HG03097 (cell line): Measurements from ENCODE around the gene LRP5.

Experiments used
- ATAC-seq: cut with Tn5 transposase; IDR thresholded peaks from one replicate; pipeline ENCODE4 v1.9.1; 2021; ENCODE audit not compliant: unreplicated experiment, low FRiP score

The LRP5 gene

GRCh38 chr11:68326334-68327215, 14.2 kb downstream of the LRP5 start:
- ATAC-seq = no peak

- no peak for ATAC-seq
Measured at GRCh38 chr11:68327586-68328370, 15.4 kb downstream of the LRP5 start.

GRCh38 chr11:68328374-68329091, 16.1 kb downstream of the LRP5 start:
- ATAC-seq = no peak

- ATAC-seq = no peak
Measured at GRCh38 chr11:68329536-68329935, 17.1 kb downstream of the LRP5 start.

GRCh38 chr11:68329978-68330699, 17.7 kb downstream of the LRP5 start:
- ATAC-seq = no peak

- ATAC-seq = no peak
Measured at GRCh38 chr11:68330700-68331337, 18.4 kb downstream of the LRP5 start.

GRCh38 chr11:68331338-68331947, 19.1 kb downstream of the LRP5 start:
- no peak for ATAC-seq

GRCh38 chr11:68332186-68332585, 19.8 kb downstream of the LRP5 start:
- ATAC-seq = no peak

GRCh38 chr11:68333173-68333572, 20.8 kb downstream of the LRP5 start:
- ATAC-seq = no peak

GRCh38 chr11:68334923-68335322, 22.5 kb downstream of the LRP5 start:
- ATAC-seq = no peak

- no peak for ATAC-seq
Measured at GRCh38 chr11:68335683-68336082, 23.3 kb downstream of the LRP5 start.

- ATAC-seq = no peak
Measured at GRCh38 chr11:68336716-68337115, 24.3 kb downstream of the LRP5 start.

GRCh38 chr11:68337399-68337835, 25.0 kb downstream of the LRP5 start:
- no peak for ATAC-seq

- ATAC-seq = no peak
Measured at GRCh38 chr11:68338051-68338780, 25.8 kb downstream of the LRP5 start.

- ATAC-seq = no peak
Measured at GRCh38 chr11:68340003-68340767, 27.8 kb downstream of the LRP5 start.

GRCh38 chr11:68340784-68341556, 28.6 kb downstream of the LRP5 start:
- ATAC-seq = no peak
